ENCODE data around the gene NUDT2.

Gene NUDT2

DNA sequence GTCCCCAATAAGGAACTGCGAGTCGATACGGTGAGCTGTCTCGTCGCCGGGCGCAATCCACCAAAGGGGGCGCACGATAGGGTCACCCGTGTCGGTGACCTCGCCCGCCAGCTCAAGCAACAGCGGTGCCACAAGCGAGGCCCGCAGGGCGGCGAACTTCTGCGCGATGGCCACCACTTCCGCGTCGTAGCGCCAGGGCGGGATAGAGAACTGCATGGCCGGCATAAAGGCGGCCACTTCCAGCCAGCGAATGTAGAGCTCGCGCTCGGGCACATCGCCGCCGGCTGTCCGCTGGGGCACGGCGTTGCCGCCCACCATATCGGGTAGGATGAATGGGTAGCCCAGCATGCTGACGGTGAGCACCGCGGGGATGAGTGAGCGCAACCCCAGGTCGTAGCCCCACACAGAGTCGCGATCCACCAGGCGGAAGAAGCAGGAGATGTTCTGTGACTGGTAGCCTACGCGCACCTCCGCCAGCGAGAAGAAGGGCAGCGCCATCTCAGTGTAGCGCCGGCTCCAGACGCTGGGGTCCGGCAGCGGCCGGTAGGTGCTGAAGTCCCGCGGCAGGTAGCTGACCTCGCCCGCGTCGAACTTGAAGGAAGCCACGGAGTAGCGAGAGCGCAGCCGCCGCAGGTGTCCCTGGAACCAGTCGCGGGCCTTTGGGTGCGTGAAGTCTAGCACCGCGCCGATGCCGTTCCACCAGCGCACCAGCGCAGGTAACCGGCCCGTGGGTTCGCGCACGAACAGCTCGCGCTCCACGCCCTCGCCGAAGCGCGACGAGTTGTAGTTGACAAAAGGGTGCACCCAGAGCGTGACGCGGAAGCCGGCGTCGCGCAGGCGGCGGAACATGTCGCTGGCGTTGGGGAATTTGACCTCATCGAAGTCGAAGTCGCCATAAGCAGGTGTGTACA lies 41.9 kb downstream of the NUDT2 start:
- H3K4me1 Mint-ChIP-seq, result peaks cover 13% of the 10 kb centered on the region
- H3K4me3 Mint-ChIP-seq, result peak overlapping the region; percentile 24
- DNase-seq (no peak), ATAC-seq (no peak)
- H3K36me3 Mint-ChIP-seq (ENCODE audit: low read depth), result peaks cover 16% of the 10 kb centered on the region
- H3K27ac Mint-ChIP-seq, result no peak overlapping the region
- H3K27me3 Mint-ChIP-seq, result no peaks in the 10 kb centered on the region
- peaks cover 14% of the 10 kb centered on the region for H3K9me3 Mint-ChIP-seq

DNA sequence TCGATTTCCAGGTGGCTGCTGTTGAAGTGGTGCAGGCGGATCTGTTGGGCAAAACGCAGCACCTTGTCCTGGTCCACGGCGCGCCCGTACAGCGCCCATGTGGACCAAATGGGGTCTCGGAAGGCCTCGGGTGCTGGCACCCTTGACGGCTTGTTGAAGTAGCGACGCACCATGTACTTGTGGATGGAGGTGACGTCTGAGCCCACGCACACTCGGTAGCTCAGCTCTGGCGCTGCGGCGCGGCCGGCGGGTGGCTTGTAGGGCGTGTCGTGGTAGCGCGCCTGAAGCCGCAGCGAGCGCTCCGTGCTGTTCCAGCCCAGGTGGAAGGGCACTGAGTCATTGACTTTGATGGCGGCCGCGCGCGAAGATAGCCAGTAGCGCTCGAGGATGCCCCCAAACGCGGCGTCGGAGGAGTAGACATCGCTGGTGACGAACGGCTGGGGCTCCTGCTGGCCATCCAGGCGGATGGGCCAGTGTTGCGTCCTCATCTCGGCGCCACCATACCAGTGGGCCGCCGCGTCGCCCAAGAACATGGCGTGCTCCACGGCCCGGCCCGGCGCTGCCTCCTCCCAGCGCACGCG lies 42.6 kb downstream of the NUDT2 start:
- Mint-ChIP-seq H3K9me3 (peaks cover 9% of the 10 kb centered on the region), H3K4me3 (no peak overlapping the region), H3K4me1 (peaks cover 14% of the 10 kb centered on the region), H3K36me3 (ENCODE audit: low read depth) (peaks cover 12% of the 10 kb centered on the region), H3K27me3 (no peaks in the 10 kb centered on the region), H3K27ac (no peak overlapping the region)
- DNase-seq (no peak), ATAC-seq (no peak)

DNA sequence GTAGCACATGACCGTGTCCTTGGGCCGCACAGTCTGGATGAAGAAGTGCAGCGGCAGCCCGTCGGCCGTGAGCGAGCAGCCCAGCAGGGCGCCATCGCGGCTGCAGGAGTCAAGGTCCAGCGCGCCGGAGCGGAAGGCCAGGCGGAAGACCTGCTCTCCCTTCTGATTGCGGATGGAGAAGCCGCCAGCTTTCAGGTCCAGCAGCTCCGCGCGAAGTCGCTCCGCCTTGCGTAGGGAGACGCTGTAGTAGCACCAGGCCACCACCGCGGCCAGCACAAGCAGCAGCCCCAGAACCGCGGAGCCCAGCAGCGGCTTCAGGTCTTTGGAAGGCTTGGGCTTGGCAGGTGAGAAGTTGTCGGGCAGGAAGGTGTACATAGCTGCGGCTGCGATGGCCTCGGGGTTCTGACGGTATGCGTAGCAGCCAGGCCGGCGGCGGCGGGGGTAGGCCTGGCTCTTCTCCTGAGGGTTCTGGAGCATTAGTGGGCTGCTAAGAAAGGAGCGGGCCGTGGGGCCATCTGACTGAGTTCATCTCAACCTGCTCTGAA lies 43.2 kb downstream of the NUDT2 start:
- peaks cover 5% of the 10 kb centered on the region for H3K9me3 Mint-ChIP-seq
- H3K4me3 Mint-ChIP-seq, result no peak overlapping the region
- DNase-seq, result no peak
- H3K4me1 Mint-ChIP-seq, result peaks cover 16% of the 10 kb centered on the region
- ATAC-seq, result no peak
- no peaks in the 10 kb centered on the region for H3K27me3 Mint-ChIP-seq
- no peak overlapping the region for H3K27ac Mint-ChIP-seq
- peaks cover 12% of the 10 kb centered on the region for H3K36me3 Mint-ChIP-seq (ENCODE audit: low read depth)

DNA sequence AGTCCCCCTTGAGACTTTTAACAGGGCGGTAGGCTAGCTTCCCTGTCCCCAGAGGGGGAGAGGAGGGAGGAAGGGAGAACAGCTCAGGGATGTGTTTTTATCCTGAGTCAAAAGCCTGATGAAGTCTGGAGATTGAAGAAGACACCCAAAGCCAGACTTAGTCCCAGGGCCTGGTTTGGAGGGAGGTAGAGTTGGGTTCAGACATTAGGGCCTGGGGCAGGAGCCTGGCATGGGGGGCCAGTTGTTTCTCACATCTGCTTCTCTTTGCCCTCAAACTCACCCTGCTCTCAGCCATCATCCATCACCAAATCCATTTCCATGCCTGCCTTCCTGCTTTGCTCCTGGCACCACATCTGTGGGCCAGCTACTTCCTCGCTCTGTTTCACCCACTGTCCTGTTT lies 44.4 kb downstream of the NUDT2 start:
- DNase-seq (no peak), ATAC-seq (no peak)
- Mint-ChIP-seq H3K9me3 (peaks cover under 1% of the 10 kb centered on the region), H3K4me3 (no peak overlapping the region), H3K27me3 (no peaks in the 10 kb centered on the region), H3K27ac (no peak overlapping the region), H3K4me1 (peaks cover 16% of the 10 kb centered on the region), H3K36me3 (ENCODE audit: low read depth) (peaks cover 9% of the 10 kb centered on the region)

DNA sequence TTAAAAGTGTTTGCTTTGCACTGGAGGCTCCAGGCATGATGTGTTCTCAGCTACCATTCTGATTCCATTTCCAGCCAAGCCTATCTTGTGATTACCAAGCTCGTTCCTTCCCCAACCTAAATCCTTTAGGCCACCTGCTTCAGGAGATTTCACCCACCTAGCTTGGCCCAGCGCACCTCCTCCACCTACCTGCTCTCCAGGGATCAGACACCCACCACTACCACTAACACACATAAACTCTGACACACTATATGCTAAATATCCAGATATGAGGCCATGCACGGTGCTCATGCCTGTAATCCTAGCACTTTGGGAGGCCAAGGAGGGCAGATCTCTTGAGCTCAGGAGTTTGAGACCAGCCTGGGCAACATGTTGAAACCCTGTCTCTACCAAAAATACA lies 45.0 kb downstream of the NUDT2 start:
- Mint-ChIP-seq H3K9me3 (no peaks in the 10 kb centered on the region), H3K27ac (no peak overlapping the region), H3K27me3 (no peaks in the 10 kb centered on the region), H3K4me1 (peaks cover 19% of the 10 kb centered on the region), H3K4me3 (no peak overlapping the region), H3K36me3 (ENCODE audit: low read depth) (peaks cover 6% of the 10 kb centered on the region)
- ATAC-seq (no peak), DNase-seq (no peak)

DNA sequence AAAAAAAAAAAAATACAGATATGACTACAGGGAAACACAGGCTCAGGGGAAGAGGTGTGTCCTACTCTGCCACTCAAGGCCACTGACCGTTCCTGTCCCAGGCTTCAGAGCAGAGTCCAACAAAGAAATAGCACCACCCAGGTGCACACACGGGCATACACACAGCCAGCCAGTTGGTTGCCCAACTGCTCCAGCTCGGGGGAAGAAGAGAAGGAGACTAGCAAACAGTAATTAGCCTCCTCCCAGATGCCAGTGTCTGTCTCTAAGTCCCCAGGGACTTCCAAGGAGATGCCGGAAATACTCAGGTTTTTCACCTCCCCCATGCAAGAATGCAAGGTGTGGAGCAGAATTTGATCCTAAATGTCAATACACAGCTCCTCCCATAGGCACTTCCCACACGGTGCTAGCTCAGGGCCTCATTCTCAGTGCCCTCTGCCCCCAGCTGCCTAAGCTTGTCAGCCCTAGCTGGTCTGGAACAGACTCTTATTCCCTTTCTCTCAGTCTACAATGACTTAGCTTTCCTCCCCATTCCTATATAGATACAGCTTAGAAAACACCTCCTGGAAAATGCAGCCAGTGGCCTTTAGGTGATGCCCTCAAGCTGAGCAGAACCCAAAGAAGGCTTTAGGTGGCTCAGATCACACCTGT lies 45.7 kb downstream of the NUDT2 start:
- Mint-ChIP-seq H3K36me3 (ENCODE audit: low read depth) (peaks cover 5% of the 10 kb centered on the region), H3K27me3 (no peaks in the 10 kb centered on the region), H3K4me1 (peaks cover 26% of the 10 kb centered on the region), H3K4me3 (peak overlapping the region; percentile 86), H3K27ac (peak overlapping the region; percentile 26), H3K9me3 (no peaks in the 10 kb centered on the region)
- no peak for DNase-seq
- ATAC-seq, result no peak

DNA sequence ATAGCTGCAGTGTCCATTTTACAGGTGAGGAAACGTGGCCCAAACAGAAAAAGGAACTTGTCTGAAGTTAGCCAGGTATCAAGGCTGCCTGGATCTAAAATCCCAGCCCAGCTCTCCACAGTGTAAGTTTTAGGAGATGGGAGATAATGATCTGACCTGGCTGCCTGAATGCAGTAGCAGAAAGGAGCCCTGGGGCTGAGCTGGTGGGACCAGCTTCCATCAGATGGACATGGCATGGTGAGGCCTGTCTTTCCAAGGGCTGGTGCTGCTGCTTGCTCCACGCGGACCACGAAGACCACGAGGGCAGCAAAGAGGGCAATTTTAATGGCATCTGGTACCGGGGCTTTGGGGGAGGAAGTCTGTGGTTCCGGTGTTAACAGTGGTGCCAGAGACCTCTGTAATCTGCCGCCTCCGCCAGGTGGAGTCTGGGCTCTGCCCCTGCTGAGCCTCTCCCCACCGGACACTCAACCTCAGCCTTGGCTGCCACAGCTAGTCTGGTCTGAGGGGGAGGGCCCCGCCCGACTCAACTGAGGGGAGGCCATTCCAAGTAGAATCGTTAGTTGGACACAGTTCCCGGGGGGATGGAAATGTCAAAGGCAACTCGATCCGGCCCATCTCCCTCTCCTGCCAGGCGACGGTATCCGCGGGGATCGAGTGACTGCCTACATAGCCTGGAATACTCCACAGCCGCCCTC lies 46.7 kb downstream of the NUDT2 start:
- ATAC-seq, result no peak
- DNase-seq, result peak; percentile 56

DNA sequence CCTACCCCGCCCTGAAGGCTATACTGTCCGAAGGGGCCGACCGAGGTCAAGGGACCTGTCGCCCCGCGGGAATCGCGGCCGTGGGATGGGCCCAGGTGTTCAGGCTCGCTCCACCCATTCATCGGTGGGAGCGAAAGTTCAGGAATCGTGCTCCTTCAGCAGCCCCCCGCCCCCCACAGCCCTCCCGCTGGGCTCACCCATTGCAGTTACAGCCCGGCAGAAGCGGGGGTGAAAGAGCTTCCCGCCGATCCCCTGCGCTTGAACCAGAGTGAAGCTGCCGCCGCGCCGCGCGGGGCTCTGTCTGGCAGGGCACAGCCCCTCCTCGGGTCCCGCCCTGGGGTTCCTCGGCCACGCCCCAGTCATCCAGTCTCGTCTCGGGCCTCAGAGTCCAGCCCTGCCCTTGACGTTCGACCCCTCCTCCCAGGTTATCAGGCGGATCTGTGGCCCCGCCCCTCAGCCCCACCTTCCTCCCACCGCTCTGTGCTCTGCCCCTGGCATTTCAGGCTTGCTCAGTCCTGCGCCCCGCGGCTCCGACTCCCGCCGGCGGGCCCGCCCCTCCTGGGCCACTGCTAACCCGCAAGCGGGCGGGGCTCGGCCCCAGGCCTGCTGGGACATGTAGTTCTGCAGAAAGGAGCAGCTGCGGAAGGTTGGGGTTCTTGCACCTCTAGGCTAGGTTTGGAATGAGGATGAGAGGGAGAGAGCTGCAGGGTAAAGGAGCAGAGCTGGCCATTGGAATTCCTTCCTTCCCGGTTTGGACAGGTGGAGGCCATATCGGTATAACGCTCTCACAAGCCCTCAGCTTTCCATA lies 47.4 kb downstream of the NUDT2 start, which contains the start of gene MYORG:
Gene MYORG (minus strand): TSS at position 303 of the 808 bp plus-strand sequence. CDS start 3,955 bp downstream, outside the sequence.
- Mint-ChIP-seq H3K9me3 (no peaks in the 10 kb centered on the region), H3K27me3 (peaks cover 1% of the 10 kb centered on the region), H3K4me1 (peaks cover 38% of the 10 kb centered on the region), H3K36me3 (ENCODE audit: low read depth) (no peaks in the 10 kb centered on the region), H3K4me3 (peak within 1 kb of the TSS; percentile 86), H3K27ac (peak within 1 kb of the TSS; percentile 26)
- ATAC-seq, result peak; percentile 90
- DNase-seq, result peak; percentile 96

More for the DNA sequence above, 46.7 kb downstream of the NUDT2 start:
- H3K27ac Mint-ChIP-seq, result peak overlapping the region; percentile 26
- H3K27me3 Mint-ChIP-seq, result no peaks in the 10 kb centered on the region
- peak overlapping the region; percentile 86 for H3K4me3 Mint-ChIP-seq
- H3K36me3 Mint-ChIP-seq (ENCODE audit: low read depth), result peaks cover 3% of the 10 kb centered on the region
- H3K9me3 Mint-ChIP-seq, result no peaks in the 10 kb centered on the region
- peaks cover 32% of the 10 kb centered on the region for H3K4me1 Mint-ChIP-seq

DNA sequence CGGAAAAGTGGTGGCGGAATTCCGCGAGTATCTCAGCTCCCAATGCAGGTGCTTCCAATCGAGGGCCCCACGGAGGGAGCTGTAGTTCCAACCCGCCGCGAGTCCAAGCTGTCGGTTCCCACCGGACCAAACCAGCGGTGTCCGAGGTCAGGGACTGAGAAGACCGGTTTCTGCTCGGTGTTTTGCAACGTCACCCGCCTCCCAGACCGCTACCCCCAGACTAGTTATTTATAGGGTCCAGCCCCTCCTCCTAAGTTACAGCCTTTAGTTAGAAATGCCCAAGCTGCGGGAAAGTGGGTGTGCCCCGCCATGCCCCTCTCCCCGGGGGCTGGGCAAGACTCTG lies 48.0 kb downstream of the NUDT2 start:
- ATAC-seq, result no peak
- Mint-ChIP-seq H3K4me1 (peaks cover 38% of the 10 kb centered on the region), H3K27ac (no peak overlapping the region), H3K27me3 (peaks cover 1% of the 10 kb centered on the region), H3K9me3 (no peaks in the 10 kb centered on the region), H3K4me3 (peak overlapping the region; percentile 86), H3K36me3 (ENCODE audit: low read depth) (no peaks in the 10 kb centered on the region)
- DNase-seq, result no peak

DNA sequence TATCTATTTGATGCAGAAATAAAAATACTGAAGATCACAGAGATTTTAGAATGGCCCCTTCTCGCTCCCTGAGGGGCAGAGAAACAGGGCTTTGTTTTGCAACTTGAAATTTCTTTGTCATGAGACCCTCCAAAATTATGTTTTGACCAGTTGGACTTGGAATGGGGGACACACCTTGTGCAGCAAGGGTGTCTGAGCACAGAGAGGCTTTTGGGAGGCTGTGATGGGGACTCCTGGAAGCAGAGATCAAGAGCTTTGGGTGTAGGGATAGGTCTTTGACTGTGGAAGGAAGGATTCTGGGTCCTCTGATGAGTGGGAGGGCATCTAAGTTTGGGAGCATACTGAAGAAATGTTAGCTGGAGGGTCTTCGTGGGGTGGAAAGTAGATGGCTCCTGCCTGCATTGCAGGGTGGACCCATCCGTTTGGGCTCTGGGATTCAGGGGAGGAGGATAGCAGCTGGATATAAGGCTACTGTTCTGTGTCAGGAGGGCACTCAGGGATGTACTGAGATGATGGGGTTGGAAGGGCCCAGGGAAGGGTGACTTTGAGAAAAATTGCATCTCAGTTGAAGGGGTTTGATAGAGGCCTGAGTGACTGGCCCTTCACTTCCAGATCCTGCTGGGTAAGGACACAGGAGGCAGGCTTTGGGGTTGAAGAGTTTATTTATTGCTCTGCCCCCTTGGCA lies 49.1 kb downstream of the NUDT2 start:
- H3K4me1 Mint-ChIP-seq, result peaks cover 38% of the 10 kb centered on the region
- DNase-seq (no peak), ATAC-seq (no peak)
- no peak overlapping the region for H3K27ac Mint-ChIP-seq
- H3K27me3 Mint-ChIP-seq, result peaks cover 1% of the 10 kb centered on the region
- H3K36me3 Mint-ChIP-seq (ENCODE audit: low read depth), result no peaks in the 10 kb centered on the region
- H3K9me3 Mint-ChIP-seq, result no peaks in the 10 kb centered on the region
- H3K4me3 Mint-ChIP-seq, result no peak overlapping the region

DNA sequence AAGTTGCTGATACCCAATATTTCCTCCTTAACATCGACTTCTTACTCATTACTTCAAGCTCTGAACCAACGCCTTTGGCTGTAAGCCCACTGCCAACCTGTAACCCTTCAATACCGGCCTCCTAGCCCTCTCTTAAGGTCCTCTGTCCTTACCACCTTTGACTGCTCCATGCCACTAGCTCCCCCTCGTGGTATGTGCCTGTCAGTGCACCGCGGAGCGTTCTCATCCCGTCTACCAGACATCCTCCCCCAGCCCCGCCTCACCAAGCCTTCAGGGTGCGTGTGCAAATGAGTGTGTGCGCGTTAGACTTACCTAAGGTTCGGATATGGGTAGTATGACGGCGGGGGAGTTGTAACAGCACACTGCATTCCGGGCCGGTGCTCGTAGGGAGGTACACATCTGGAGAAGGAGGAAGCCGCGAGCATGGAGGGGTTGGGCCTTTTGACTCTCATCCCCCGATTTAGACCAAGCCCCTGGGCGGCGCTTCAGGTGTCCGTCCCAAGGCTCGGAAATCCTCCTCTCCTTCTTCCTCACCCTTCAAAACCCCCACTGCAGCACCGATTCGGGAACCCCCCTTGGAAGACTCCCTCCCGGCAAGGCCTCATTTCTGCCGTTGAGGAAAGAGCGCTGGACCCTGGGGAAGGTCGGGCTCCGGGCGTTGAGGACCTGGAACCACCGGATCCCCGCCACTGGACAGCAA lies 50.1 kb downstream of the NUDT2 start:
- ATAC-seq (peak; percentile 43), DNase-seq (peak; percentile 91)
- peak overlapping the region; percentile 80 for H3K4me3 Mint-ChIP-seq
- H3K9me3 Mint-ChIP-seq, result no peaks in the 10 kb centered on the region
- no peaks in the 10 kb centered on the region for H3K36me3 Mint-ChIP-seq (ENCODE audit: low read depth)
- peaks cover 3% of the 10 kb centered on the region for H3K27me3 Mint-ChIP-seq
- H3K4me1 Mint-ChIP-seq, result peaks cover 38% of the 10 kb centered on the region
- no peak overlapping the region for H3K27ac Mint-ChIP-seq

DNA sequence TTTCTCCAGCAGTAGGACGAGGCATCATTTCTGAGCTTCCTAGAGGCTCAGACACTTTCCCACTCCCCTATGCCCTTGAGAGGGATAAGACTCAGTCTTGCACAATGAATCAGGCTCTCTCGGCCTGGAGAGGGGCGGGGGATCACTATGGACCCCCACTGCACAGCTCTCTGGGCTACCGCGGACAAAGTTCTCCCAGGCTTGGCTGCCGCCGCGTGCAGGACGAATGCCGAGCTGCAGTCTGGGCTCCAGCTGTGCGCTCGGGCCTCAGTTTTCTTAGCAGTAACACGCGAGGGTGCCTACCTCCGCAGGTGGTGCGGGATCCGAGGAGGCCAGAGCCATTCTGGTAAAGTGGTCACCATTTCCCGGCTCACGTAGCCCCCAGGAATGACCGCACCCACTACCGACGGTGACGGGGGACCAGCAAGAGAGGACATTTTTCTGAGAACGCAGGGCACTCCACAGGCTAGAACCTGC lies 50.7 kb downstream of the NUDT2 start:
- Mint-ChIP-seq H3K27ac (no peak overlapping the region), H3K4me1 (peaks cover 38% of the 10 kb centered on the region), H3K9me3 (no peaks in the 10 kb centered on the region), H3K36me3 (ENCODE audit: low read depth) (no peaks in the 10 kb centered on the region), H3K27me3 (peaks cover 3% of the 10 kb centered on the region), H3K4me3 (peak overlapping the region; percentile 80)
- DNase-seq (no peak), ATAC-seq (no peak)

Data from activated naive CD8-positive, alpha-beta T cell treated with anti-CD3 and anti-CD28 coated beads, Interleukin-2, amount 50 U/mL, for 24 hours (primary cell).